H1 (cell line): ENCODE measurements around the gene HABP4. TPM values are rescaled to one million over a fixed set of nuclear protein-coding genes. Genes with fewer than 3 reads are reported as not detected.

Experiments
- CTCF ChIA-PET: fragments of 300-600 bp; sonication (Branson Sonifier 250); formaldehyde crosslinking; loops from one replicate; lab custom pipeline; 2021; ENCODE audit not compliant: partially characterized antibody; lab: Charles Lee
- POLR2A ChIA-PET: fragments of 300-600 bp; sonication (Branson Sonifier 250); formaldehyde crosslinking; loops from one replicate; lab custom pipeline; 2021; ENCODE audit warnings: inconsistent platforms; ENCODE audit not compliant: partially characterized antibody; lab: Charles Lee
- DNase-seq, 2 experiments: peaks; one replicate each; pipeline versions ENCODE4 v3.0.0 to v3.0.0-alpha.2; 2010 to 2022; ENCODE audit warnings: low spot score in 2 of 2, low read depth in 1 of 2, mixed read lengths in 1 of 2
- FAIRE-seq: peaks from 2 replicates; lab custom pipeline; 2011; peaks lifted over from hg19 to GRCh38; lab: Jason Lieb, UNC
- H2AFZ ChIP-seq: 2 replicates; pipeline ENCODE4 v1.8.1; 2012; ENCODE audit warnings: low read length, inconsistent platforms
- H2AK5ac ChIP-seq: 2 replicates; pipeline ENCODE4 v1.6.1; 2013; ENCODE audit warnings: low read depth, low read length
- H2BK120ac ChIP-seq: replicated peaks from 2 replicates; pipeline ENCODE3; 2013; ENCODE audit warnings: low read depth, low read length, inconsistent platforms
- H2BK12ac ChIP-seq: 2 replicates; pipeline ENCODE4 v1.6.1; 2013; ENCODE audit warnings: low read depth, low read length
- H2BK15ac ChIP-seq: 2 replicates; pipeline ENCODE4 v1.6.1; 2013; ENCODE audit warnings: low read length
- H2BK20ac ChIP-seq: 2 replicates; pipeline ENCODE4 v1.6.1; 2013; ENCODE audit warnings: low read length
- H2BK5ac ChIP-seq: 2 replicates; pipeline ENCODE4 v1.6.1; 2013; ENCODE audit warnings: low read depth, low read length
- H3K14ac ChIP-seq: 2 replicates; pipeline ENCODE4 v1.6.1; 2013; ENCODE audit warnings: inconsistent platforms; ENCODE audit not compliant: insufficient read length
- H3K18ac ChIP-seq: 2 replicates; pipeline ENCODE4 v1.6.1; 2013; ENCODE audit warnings: low read length; ENCODE audit errors: extremely low read depth
- H3K23ac ChIP-seq: 2 replicates; pipeline ENCODE4 v1.6.1; 2013; ENCODE audit warnings: inconsistent platforms; ENCODE audit not compliant: insufficient read length
- H3K23me2 ChIP-seq: 2 replicates; pipeline ENCODE4 v1.6.1; 2013; ENCODE audit warnings: low read depth, low read length
- H3K27ac ChIP-seq: 2 replicates; pipeline ENCODE4 v1.6.1; 2011; ENCODE audit warnings: low read depth, low read length, inconsistent platforms
- H3K27me3 ChIP-seq, 4 experiments: replicated peaks in 1 of 4; 1 replicate in 1 of 4; 2 replicates in 3 of 4; pipeline versions ENCODE4 v1.6.1 to v1.8.1; 2011 to 2013; ENCODE audit warnings: low read length in 3 of 4, mild to moderate bottlenecking in 3 of 4, inconsistent platforms in 2 of 4, mixed read lengths in 2 of 4, moderate library complexity in 1 of 4; ENCODE audit not compliant: control insufficient read depth in 3 of 4, insufficient read depth in 3 of 4; ENCODE audit errors: extremely low read depth in 1 of 4
- H3K36me3 ChIP-seq, 4 experiments: 2 replicates each; pipeline versions ENCODE4 v1.6.1 to v1.8.1; 2011 to 2013; ENCODE audit warnings: mild to moderate bottlenecking in 4 of 4, low read length in 3 of 4, moderate library complexity in 2 of 4, control low read depth in 1 of 4, inconsistent platforms in 1 of 4; ENCODE audit not compliant: insufficient read depth in 4 of 4, control insufficient read depth in 2 of 4
- H3K4ac ChIP-seq: replicated peaks from 2 replicates; pipeline ENCODE3; 2013; ENCODE audit warnings: low read length, low read depth, mixed read lengths, inconsistent platforms; ENCODE audit not compliant: insufficient read length
- H3K4me1 ChIP-seq, 4 experiments: replicated peaks in 1 of 4; 1 replicate in 1 of 4; 2 replicates in 3 of 4; pipeline versions ENCODE4 v1.6.1 to v1.8.1; 2011 to 2013; ENCODE audit warnings: low read length in 3 of 4, inconsistent platforms in 2 of 4, mixed read lengths in 1 of 4; ENCODE audit not compliant: insufficient read depth in 4 of 4, control insufficient read depth in 3 of 4
- H3K4me2 ChIP-seq, 2 experiments: 2 replicates each; pipeline versions ENCODE4 v1.6.1 to v1.8.1; 2011 to 2013; ENCODE audit warnings: low read depth in 2 of 2, low read length in 2 of 2, control low read depth in 1 of 2, inconsistent platforms in 1 of 2, mild to moderate bottlenecking in 1 of 2; ENCODE audit not compliant: insufficient read depth in 1 of 2
- H3K4me3 ChIP-seq, 4 experiments: fragments of 200-600, 300-600 bp in 1 of 4; sonication (generic), shearing (Covaris generic), sonication (Bioruptor Twin) in 1 of 4; 2 replicates each; pipeline versions ENCODE4 v1.5.1 to v1.8.1; 2011 to 2016; ENCODE audit warnings: low read length in 4 of 4, low read depth in 3 of 4, control low read depth in 2 of 4, inconsistent platforms in 2 of 4, mild to moderate bottlenecking in 2 of 4, mixed read lengths in 1 of 4, moderate library complexity in 1 of 4; ENCODE audit not compliant: insufficient read depth in 2 of 4; ENCODE audit errors: extremely low read depth in 1 of 4
- H3K56ac ChIP-seq: replicated peaks from 2 replicates; pipeline ENCODE3; 2013; ENCODE audit warnings: low read depth, mild to moderate bottlenecking, mixed read lengths, low read length, inconsistent platforms; ENCODE audit not compliant: insufficient read length
- H3K79me1 ChIP-seq: 2 replicates; pipeline ENCODE4 v1.6.1; 2013; ENCODE audit warnings: low read depth, low read length, control low read depth
- H3K79me2 ChIP-seq, 2 experiments: 2 replicates each; pipeline versions ENCODE4 v1.6.1 to v1.8.1; 2012 to 2013; ENCODE audit warnings: low read length in 2 of 2, mild to moderate bottlenecking in 2 of 2, inconsistent platforms in 1 of 2; ENCODE audit not compliant: insufficient read depth in 2 of 2, control insufficient read depth in 1 of 2
- H3K9ac ChIP-seq, 4 experiments: replicated peaks in 1 of 4; 1 replicate in 1 of 4; 2 replicates in 3 of 4; pipeline versions ENCODE4 v1.6.1 to v1.8.1; 2011 to 2013; ENCODE audit warnings: low read depth in 3 of 4, low read length in 3 of 4, control low read depth in 2 of 4, mild to moderate bottlenecking in 2 of 4, moderate library complexity in 2 of 4, inconsistent platforms in 1 of 4; ENCODE audit errors: extremely low read depth in 1 of 4
- H3K9me3 ChIP-seq, 2 experiments: 2 replicates each; pipeline versions ENCODE4 v1.6.1 to v1.8.1; 2012 to 2013; ENCODE audit warnings: mild to moderate bottlenecking in 2 of 2, moderate library complexity in 2 of 2, control low read depth in 1 of 2, inconsistent platforms in 1 of 2, low read depth in 1 of 2, low read length in 1 of 2, mixed read lengths in 1 of 2; ENCODE audit not compliant: insufficient read depth in 2 of 2
- H4K20me1 ChIP-seq, 2 experiments: replicated peaks in 1 of 2; 2 replicates each; pipeline versions ENCODE3 to v1.8.1; 2011 to 2013; ENCODE audit warnings: inconsistent platforms in 2 of 2, low read length in 2 of 2, mild to moderate bottlenecking in 1 of 2; ENCODE audit not compliant: insufficient read depth in 2 of 2, control insufficient read depth in 1 of 2
- H4K5ac ChIP-seq: 2 replicates; pipeline ENCODE4 v1.6.1; 2013; ENCODE audit warnings: low read length, low read depth, mixed read lengths, inconsistent platforms; ENCODE audit not compliant: insufficient read length
- H4K8ac ChIP-seq: 2 replicates; pipeline ENCODE4 v1.8.0; 2013; ENCODE audit warnings: mild to moderate bottlenecking, moderate library complexity, low read length, inconsistent platforms; ENCODE audit not compliant: insufficient read depth; ENCODE audit errors: extremely low read depth
- H4K91ac ChIP-seq: replicated peaks from 2 replicates; pipeline ENCODE3; 2013; ENCODE audit warnings: low read length, mixed read lengths, inconsistent platforms; ENCODE audit not compliant: insufficient read length
- CTBP2 ChIP-seq: IDR thresholded peaks from 2 replicates; pipeline ENCODE4 v1.7.0; 2011; ENCODE audit warnings: borderline replicate concordance, mild to moderate bottlenecking, moderate library complexity, mixed read lengths, low read length; ENCODE audit not compliant: insufficient read depth, insufficient read length
- HDAC6 ChIP-seq: IDR thresholded peaks from one replicate; pipeline ENCODE4 v1.7.1; 2012; ENCODE audit warnings: low read depth, mild to moderate bottlenecking, inconsistent platforms, low read length, moderate library complexity
- SIRT6 ChIP-seq: IDR thresholded peaks from one replicate; pipeline ENCODE4 v1.7.1; 2012; ENCODE audit warnings: low read length, inconsistent platforms
- SRF ChIP-seq: IDR thresholded peaks from 2 replicates; pipeline ENCODE4 v1.6.1; 2011; ENCODE audit warnings: mild to moderate bottlenecking, low read depth, low read length, moderate library complexity
- TBP ChIP-seq: IDR thresholded peaks from 2 replicates; pipeline ENCODE4 v1.6.1; 2011; ENCODE audit warnings: low read depth, low read length, improper control_type of control experiment
- WGBS, 2 experiments: shearing (Covaris generic) in 1 of 2; methylation state at CpG; one replicate each; pipeline versions ENCODE4 v1.1.6 to v1.1.7; 2013 to 2015; ENCODE audit warnings: low lambda C conversion rate in 2 of 2, mixed read lengths in 2 of 2, inconsistent platforms in 1 of 2, low coverage in 1 of 2, missing lambda C conversion rate in 1 of 2; ENCODE audit not compliant: insufficient replicate concordance in 2 of 2, insufficient coverage in 1 of 2, insufficient read length in 1 of 2; ENCODE audit errors: extremely low coverage in 1 of 2, missing lambda C conversion rate in 1 of 2; 5-methylcytosine and 5-hydroxymethylcytosine counted together
- polyA plus RNA-seq, 7 experiments: library from polyadenylated mRNA; depleted of rRNA in 3 of 7; stranded (reverse) in 5 of 7; unstranded in 2 of 7; fragments of >200 nt in 5 of 7; fragments of 200-250 nt in 2 of 7; gene quantifications; 1 replicate in 5 of 7; 2 replicates in 1 of 7; 4 replicates in 1 of 7; pipeline versions ENCODE4 v1.2.1 to v1.2.3, GENCODE V29; 2011 to 2013; ENCODE audit warnings: missing spikeins in 2 of 7, mixed read lengths in 2 of 7
- total RNA-seq: library from RNA; stranded (reverse); fragmentation: NEBNext Ultra II Directional; extraction: Animal tissue kit (Norgen Biotek cat#: 25700); gene quantifications from 2 replicates; pipeline ENCODE4 v1.2.1, GENCODE V29; 2021
- TF ChIP-seq, protein P1 (sequence below): IDR thresholded peaks from 2 replicates; pipeline ENCODE4 v1.6.1; 2012; ENCODE audit warnings: low read length, inconsistent platforms

The HABP4 gene
- total and polyA plus RNA-seq, 2 of the 8 experiments (the other 6 are each of a cell fraction or from before 2014, with no cell fraction given) = 3.3 to 11.2 TPM

DNA sequence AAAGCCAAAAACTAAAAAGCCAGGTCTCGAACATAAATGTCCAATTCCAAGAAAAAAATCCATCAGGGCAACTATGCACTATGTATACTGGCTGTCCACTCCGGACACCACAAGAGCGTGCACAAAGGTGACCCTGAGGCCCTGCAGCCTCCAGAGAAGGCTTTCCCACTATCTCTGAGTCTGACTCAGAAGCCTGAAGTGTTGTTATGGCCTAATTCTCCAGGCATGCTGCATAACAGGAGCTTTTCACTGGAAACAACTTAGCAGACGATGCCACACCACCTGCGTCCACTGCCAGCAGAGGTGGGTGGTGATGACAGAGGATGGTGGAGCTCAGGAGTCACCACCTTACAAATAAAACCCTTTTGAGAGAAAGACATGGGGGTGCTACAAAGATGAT, 63.7 kb downstream of the HABP4 start:
- Histone ChIP-seq H3K23me2 (no peaks in the 10 kb centered on the region), H4K20me1 (peaks cover 0 to 4% of the 10 kb centered on the region in 2 experiments), H2BK12ac (no peak overlapping the region), H3K27me3 (no peaks in the 10 kb centered on the region), H2BK20ac (no peak overlapping the region), H3K23ac (no peak overlapping the region), H3K4ac (no peak overlapping the region), H3K9me3 (no peaks in the 10 kb centered on the region), H4K91ac (no peak overlapping the region), H3K9ac (no peak overlapping the region), H3K14ac (no peak overlapping the region), H3K36me3 (peaks cover 0 to 4% (median 0%) of the 10 kb centered on the region in 4 experiments; a peak in 2 of 8 replicates), H2BK5ac (no peak overlapping the region), H4K8ac (no peak overlapping the region), H2AFZ (no peak overlapping the region), H2AK5ac (no peak overlapping the region), H2BK120ac (no peak overlapping the region), H3K4me1 (no peaks in the 10 kb centered on the region), H3K18ac (no peak overlapping the region), H3K56ac (no peak overlapping the region), H3K27ac (no peak overlapping the region), H4K5ac (no peak overlapping the region), H3K79me2 (no peaks in the 10 kb centered on the region), H3K4me3 (no peak overlapping the region), H3K4me2 (no peak overlapping the region), H3K79me1 (no peaks in the 10 kb centered on the region), H2BK15ac (no peak overlapping the region)
- DNase-seq (no peak), FAIRE-seq (no peak)
- 94% methylated on average over 5 of the region's 5 CpGs; no CpG with 5 or more reads in 1 of the 2 experiments for WGBS, 2 experiments
- ChIA-PET CTCF (interaction anchor here (1.2 kb wide), 1 partner anchor 71 kb away, joined by 5 read pairs; no protein-coding TSS in a partner anchor), POLR2A (interaction anchor here (1.0 kb wide), 1 partner anchor 10 kb away, joined by 3 read pairs; no protein-coding TSS in a partner anchor)
- no peak for TF ChIP-seq SRF
- TF ChIP-seq TBP = no peak
- no peak for TF ChIP-seq SIRT6
- TF ChIP-seq, protein P1, sequence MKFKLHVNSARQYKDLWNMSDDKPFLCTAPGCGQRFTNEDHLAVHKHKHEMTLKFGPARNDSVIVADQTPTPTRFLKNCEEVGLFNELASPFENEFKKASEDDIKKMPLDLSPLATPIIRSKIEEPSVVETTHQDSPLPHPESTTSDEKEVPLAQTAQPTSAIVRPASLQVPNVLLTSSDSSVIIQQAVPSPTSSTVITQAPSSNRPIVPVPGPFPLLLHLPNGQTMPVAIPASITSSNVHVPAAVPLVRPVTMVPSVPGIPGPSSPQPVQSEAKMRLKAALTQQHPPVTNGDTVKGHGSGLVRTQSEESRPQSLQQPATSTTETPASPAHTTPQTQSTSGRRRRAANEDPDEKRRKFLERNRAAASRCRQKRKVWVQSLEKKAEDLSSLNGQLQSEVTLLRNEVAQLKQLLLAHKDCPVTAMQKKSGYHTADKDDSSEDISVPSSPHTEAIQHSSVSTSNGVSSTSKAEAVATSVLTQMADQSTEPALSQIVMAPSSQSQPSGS = no peak
- TF ChIP-seq HDAC6 = no peak
- TF ChIP-seq CTBP2 = no peak
